ENCODE results near the gene LY6G6C. TPM values are rescaled to one million over a fixed set of nuclear protein-coding genes. Genes with fewer than 3 reads are reported as not detected.

Gene LY6G6C
- total RNA-seq, 1 experiment from 2014 or later = not detected

GRCh38 chr6:31752739-31753319, 31.3 kb upstream of the LY6G6C start:
- H2BK12ac ChIP-seq (ENCODE audit: insufficient read length, low read depth, low read length) = no peak overlapping the region
- Mint-ChIP-seq H3K4me1 (no peaks in the 10 kb centered on the region), H3K9me3 (no peaks in the 10 kb centered on the region), H3K27ac (peak overlapping the region in 1 of 3 experiments; percentile 61; a peak in 2 of 7 replicates), H3K27me3 (ENCODE audit: low read depth) (no peaks in the 10 kb centered on the region), H3K4me3 (no peak overlapping the region), H3K36me3 (ENCODE audit: insufficient read depth in 1 of 3, low read depth in 3 of 3) (peaks cover 3 to 12% (median 8%) of the 10 kb centered on the region in 3 experiments; a peak in 6 of 7 replicates)
- H3K79me1 ChIP-seq (ENCODE audit: insufficient read depth, low read depth, low read length, poor library complexity, severe bottlenecking) = no peaks in the 10 kb centered on the region
- H3K56ac ChIP-seq (ENCODE audit: insufficient read length, low read depth, low read length) = no peak overlapping the region
- no peak for TF ChIP-seq CTCF (conservative IDR thresholded peaks at IDR 0.05)
- no peaks in the 10 kb centered on the region for H3K23me2 ChIP-seq (ENCODE audit: insufficient read length, low read depth, low read length, poor library complexity, severe bottlenecking)
- H3K27ac ChIP-seq (ENCODE audit: insufficient read length, low read depth, low read length) = no peak overlapping the region
- WGBS (ENCODE audit: extremely low coverage, insufficient read length, low lambda C conversion rate) = no CpG with 5 or more reads among the region's 8 CpGs
- H2AFZ ChIP-seq (ENCODE audit: low read length) = no peak overlapping the region
- no peak overlapping the region for H3K4ac ChIP-seq (ENCODE audit: low read depth, low read length)
- H3K79me2 ChIP-seq (ENCODE audit: insufficient read depth, low read length) = no peaks in the 10 kb centered on the region
- no peak overlapping the region for H4K91ac ChIP-seq (ENCODE audit: insufficient read length, low read depth, low read length)
- no peak overlapping the region for H2BK15ac ChIP-seq (ENCODE audit: low read depth, low read length)
- no peak overlapping the region for H2AK5ac ChIP-seq (ENCODE audit: insufficient read length, low read length)
- no peak overlapping the region for H4K8ac ChIP-seq (replicated peaks; ENCODE audit: insufficient read length, low read depth, low read length)
- no peak overlapping the region for H3K4me2 ChIP-seq (ENCODE audit: insufficient read depth, insufficient read length, low read length)
- H2BK120ac ChIP-seq (ENCODE audit: low read depth, low read length, poor library complexity, severe bottlenecking) = no peak overlapping the region
- H3K9me3 ChIP-seq (ENCODE audit: control insufficient read depth, low read depth, low read length) = no peaks in the 10 kb centered on the region
- H3K9ac ChIP-seq (ENCODE audit: extremely low read depth, insufficient read length, low read length) = no peak overlapping the region
- H3K14ac ChIP-seq (ENCODE audit: insufficient read depth, low read length) = no peak overlapping the region
- H3K27me3 ChIP-seq (ENCODE audit: insufficient read depth, low read length) = no peaks in the 10 kb centered on the region
- no peaks in the 10 kb centered on the region for H4K20me1 ChIP-seq (ENCODE audit: control insufficient read depth, insufficient read depth, insufficient read length)
- H3K18ac ChIP-seq (ENCODE audit: insufficient read length, low read depth, low read length) = no peak overlapping the region
- H3T11ph ChIP-seq (ENCODE audit: low read length) = no peak overlapping the region
- H2BK5ac ChIP-seq (ENCODE audit: insufficient read length, low read length) = no peak overlapping the region
- no peak for DNase-seq
- no peak overlapping the region for H3K23ac ChIP-seq (ENCODE audit: insufficient read length, low read depth, low read length)
- H3K4me1 ChIP-seq (ENCODE audit: insufficient read depth, low read length) = no peaks in the 10 kb centered on the region
- no peak overlapping the region for H4K5ac ChIP-seq (ENCODE audit: insufficient read length, low read depth, low read length)
- no peak overlapping the region for H2BK20ac ChIP-seq (ENCODE audit: low read depth, low read length, poor library complexity, severe bottlenecking)

All from H9 (cell line).